ENCODE results near the gene ASIC2. TPM values are rescaled to one million over a fixed set of nuclear protein-coding genes. Genes with fewer than 3 reads are reported as not detected.

Gene ASIC2
- total and polyA plus RNA-seq, 12 donors = 0.29 to 1.5 (median 0.69) TPM

DNA sequence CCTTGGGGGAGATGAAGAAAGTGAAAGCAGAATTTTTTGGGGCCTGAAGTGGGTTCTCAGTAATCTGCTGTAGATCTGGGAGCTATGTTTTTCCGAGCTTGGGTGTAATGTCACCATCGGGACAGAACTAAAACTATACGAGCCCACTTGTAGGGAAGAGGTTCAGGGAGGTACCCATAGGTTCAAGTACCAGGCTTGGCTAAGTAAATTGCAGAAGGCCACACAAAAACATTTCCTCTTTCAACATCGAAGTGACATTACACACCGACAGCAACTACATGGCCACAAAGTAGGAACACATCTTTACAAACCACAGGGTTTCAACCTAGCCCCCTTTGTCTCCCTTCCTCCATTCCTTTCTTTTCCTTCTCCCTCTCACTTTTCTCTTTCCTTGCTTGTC, 10.2 kb upstream of the ASIC2 start:
- no peak overlapping the region for H3K27ac ChIP-seq
- no peak for TF ChIP-seq POLR2A (IDR thresholded peaks at IDR 0.05)
- no peak for TF ChIP-seq CTCF (IDR thresholded peaks at IDR 0.05)

GRCh38 chr17:33302394-33302793, 9.3 kb upstream of the ASIC2 start:
- no peak for DNase-seq
- no peaks in the 10 kb centered on the region for H3K4me1 ChIP-seq (replicated peaks in 1 of 2)
- H3K27me3 ChIP-seq = peaks cover 4% of the 10 kb centered on the region
- no peaks in the 10 kb centered on the region for H3K36me3 ChIP-seq (replicated peaks in 1 of 2)
- no peak overlapping the region for H3K4me3 ChIP-seq
- no peak for TF ChIP-seq CTCF (IDR thresholded peaks at IDR 0.05)
- no peak for TF ChIP-seq POLR2A (IDR thresholded peaks at IDR 0.05)
- no peak overlapping the region for H3K27ac ChIP-seq
- intact Hi-C loops (cut with DNase I) = no loop called here
- no peaks in the 10 kb centered on the region for H3K9me3 ChIP-seq (replicated peaks in 1 of 3)

More for the DNA sequence above, 10.2 kb upstream of the ASIC2 start:
- intact Hi-C loops (cut with DNase I) = no loop called here
- H3K36me3 ChIP-seq (replicated peaks in 1 of 2) = no peaks in the 10 kb centered on the region
- 63 to 76% (median 68%) methylated on average over 5 of the region's 5 CpGs for WGBS, 4 donors
- no peaks in the 10 kb centered on the region for H3K4me1 ChIP-seq (replicated peaks in 1 of 2)
- H3K9me3 ChIP-seq (replicated peaks in 1 of 3) = no peaks in the 10 kb centered on the region
- no peak for DNase-seq
- no peak overlapping the region for H3K4me3 ChIP-seq
- H3K27me3 ChIP-seq = peaks cover 4% of the 10 kb centered on the region

GRCh38 chr17:33300241-33300640, 7.1 kb upstream of the ASIC2 start:
- Histone ChIP-seq H3K27ac (no peak overlapping the region), H3K9me3 (replicated peaks in 1 of 3) (no peaks in the 10 kb centered on the region), H3K4me3 (no peak overlapping the region), H3K27me3 (no peaks in the 10 kb centered on the region), H3K4me1 (replicated peaks in 1 of 2) (no peaks in the 10 kb centered on the region), H3K36me3 (replicated peaks in 1 of 2) (no peaks in the 10 kb centered on the region)
- intact Hi-C loops (cut with DNase I) = no loop called here
- TF ChIP-seq POLR2A (IDR thresholded peaks at IDR 0.05) (no peak), CTCF (IDR thresholded peaks at IDR 0.05) (no peak)
- DNase-seq = no peak

- Histone ChIP-seq H3K27ac (no peak overlapping the region), H3K4me3 (no peak overlapping the region), H3K36me3 (replicated peaks in 1 of 2) (no peaks in the 10 kb centered on the region), H3K9me3 (replicated peaks in 1 of 3) (no peaks in the 10 kb centered on the region), H3K4me1 (replicated peaks in 1 of 2) (no peaks in the 10 kb centered on the region), H3K27me3 (no peaks in the 10 kb centered on the region)
- 73 to 81% (median 78%) methylated on average over 2 of the region's 2 CpGs for WGBS, 4 donors
- no peak for DNase-seq
- intact Hi-C loops (cut with DNase I) = no loop called here
- no peak for TF ChIP-seq CTCF (IDR thresholded peaks at IDR 0.05)
These were observed 6.0 kb upstream of the ASIC2 start for GRCh38 chr17:33299115-33299514.
